ENCODE results near the gene ARHGAP23.
"Not testable (repeated sequence)": the region's sequence is repeated elsewhere in the genome, so short reads cannot be mapped to it uniquely, and the experiment has no call there.

Gene ARHGAP23

DNA sequence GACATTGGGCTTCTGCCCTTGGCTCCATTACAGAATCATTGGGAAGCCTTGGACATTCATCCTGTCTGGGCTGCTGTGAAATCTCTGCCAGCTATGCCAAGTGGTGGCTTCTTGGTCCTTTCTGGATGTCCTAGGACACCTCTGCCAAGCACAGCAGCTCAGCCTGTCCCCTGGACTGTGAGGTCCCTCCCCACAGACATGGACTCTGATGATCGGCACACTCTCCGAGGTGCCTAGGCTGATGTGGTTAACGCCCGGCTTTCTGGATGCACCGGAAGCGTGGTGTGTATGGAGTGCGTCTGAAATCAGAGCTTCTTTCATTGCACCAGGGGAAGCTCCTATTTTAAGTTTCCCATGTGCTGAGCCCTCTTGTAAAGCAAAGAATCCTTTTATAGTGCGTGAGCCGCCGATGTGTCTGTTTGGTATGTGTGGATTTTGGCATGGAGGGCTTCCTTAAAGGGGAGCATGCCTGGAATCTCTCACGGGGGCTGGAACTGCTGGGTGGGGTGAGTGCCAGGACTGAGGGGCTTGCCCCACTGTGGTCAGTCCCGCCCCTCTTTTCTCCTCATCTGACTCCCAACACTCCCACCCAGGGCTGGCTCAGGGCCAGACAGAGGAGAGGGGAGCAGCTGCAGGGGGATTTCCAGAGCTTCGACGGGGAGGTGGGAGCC lies 7.0 kb upstream of the ARHGAP23 start:
- peak; percentile 89 for DNase-seq

DNA sequence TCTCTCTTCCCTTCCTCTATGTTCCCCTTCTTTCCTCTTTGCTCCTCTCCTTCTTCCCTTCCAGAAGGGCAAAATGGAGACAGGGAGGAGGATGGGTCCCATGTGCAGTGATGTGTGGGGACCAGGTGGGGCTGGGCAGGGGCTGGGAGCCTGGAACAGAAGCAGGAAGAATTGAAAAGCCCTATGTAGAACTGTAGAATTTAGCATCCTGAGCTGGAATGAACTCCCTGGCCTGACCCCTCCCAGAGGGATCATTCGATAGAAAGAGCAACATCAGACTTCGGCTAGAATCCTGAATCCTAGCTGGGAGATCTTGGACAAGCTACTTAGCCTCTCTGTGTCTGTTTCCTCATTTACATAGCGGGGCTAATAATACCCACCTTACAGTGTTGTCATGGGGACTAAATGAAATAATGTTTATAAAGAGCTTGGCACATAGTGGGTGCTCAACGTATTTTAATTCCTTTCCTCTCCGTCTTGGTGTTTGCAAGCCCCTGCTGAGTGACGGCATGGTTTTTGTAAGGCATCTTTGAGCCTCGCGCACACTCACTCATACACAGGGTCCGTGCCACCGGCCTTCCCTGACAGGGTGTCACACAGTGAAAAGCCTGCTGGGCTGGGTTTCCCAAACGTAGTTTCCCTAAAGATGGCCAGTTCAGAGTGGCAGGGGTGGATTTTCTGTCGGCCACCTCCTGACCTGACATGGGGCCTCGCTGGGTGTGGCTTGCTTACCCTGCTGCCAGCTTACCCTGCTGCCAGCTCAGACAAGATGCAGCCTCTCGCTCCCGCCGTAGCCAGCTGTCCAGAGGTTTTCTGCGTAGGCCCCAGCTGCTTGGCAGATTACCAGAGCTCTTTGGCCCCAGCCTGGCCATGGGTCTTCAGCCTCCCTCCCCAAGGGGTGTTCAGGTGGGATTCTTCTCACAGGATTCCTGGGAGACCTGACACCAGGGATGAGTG lies 6.1 kb upstream of the ARHGAP23 start:
- DNase-seq: no peak

DNA sequence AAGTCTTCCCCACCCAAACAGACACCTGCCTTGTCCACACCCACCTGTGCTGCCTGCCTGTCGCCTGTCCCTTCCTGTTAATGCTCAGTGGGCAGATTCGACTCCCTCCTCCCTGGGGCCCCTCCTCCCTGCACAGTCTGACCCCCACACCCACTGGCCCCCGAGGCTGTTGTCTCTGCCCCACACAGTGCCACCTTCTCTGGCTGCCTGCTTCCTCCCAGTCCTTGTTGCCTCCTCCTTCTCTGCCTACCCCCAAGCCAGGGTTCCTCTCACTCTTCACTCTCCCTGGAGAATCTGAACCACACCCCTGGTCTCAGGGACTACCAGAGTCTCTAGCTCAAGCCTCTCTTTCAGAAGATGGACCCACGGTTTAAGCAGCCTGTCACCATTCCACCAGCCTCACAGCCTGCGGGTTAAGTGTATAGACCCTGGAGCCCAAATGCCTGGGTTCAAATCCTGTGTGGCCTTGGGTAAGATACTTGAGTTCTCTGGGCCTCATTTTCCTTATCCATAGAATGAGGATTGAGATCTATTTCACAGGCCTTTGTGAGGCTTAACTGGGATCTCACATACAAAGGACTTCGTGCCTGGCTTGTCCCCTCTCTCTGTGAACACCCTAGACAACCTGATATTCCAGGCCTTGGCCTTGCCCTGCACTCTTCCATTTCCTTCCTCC lies 3.8 kb upstream of the ARHGAP23 start:
- DNase-seq: no peak

DNA sequence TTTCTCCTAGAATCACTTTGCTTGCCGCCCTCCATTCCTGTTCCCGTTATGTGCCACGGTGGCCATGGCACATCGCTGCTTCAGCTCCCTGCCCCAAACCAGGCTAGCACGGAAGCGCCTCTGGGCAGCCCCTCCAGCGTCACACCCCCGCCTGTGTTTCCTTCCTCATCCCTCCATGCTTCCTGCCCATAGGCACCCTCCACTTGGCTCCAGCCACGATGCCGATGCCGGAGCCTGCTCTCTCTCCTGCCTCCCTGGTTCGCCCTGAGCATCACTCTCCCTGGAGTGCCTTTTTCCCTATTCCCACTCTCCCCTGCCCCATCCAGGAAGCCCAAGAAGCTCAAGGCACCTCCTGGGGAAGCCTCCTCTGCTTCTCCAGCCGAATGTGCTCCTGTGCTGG lies 3.2 kb upstream of the ARHGAP23 start:
- DNase-seq: no peak

DNA sequence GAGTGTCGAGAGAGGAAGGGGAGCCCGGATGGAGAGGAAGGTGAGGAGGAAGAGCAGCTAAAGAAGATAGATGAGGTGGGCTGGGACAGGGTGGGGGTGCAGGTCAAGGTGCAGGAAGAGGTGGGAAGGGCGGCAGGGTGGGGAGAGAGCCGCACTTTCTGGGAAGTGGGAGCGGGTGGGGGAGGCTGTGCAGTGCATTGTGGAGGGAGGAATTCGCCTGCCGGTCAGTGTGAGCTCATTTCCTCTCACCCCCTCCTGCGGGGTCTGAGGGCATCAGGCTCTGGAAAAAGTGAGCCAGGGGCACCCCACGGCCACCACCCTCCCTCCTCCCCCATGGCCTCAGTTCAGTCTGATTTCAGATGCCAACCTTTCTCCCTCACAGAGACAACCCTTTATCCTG lies 2.5 kb upstream of the ARHGAP23 start:
- no peak for DNase-seq

DNA sequence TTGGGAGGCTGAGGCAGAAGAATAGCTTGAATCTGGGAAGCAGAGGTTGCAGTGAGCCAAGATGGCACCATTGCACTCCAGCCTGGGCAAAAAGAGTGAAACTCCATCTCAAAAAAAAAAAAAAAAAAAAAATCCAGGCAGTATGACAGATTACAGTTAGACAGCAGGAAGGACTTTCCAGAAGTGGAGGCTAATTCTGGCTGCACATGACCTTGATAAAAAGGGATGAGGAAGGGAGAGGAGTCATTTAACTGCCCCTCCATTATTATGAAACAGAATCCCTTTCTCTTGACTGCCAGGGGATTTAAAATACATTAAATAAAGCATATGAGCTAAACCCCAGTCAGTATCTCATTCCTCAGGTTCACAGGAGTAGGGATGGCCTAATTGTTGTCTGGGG lies 1.8 kb upstream of the ARHGAP23 start:
- DNase-seq: no peak

DNA sequence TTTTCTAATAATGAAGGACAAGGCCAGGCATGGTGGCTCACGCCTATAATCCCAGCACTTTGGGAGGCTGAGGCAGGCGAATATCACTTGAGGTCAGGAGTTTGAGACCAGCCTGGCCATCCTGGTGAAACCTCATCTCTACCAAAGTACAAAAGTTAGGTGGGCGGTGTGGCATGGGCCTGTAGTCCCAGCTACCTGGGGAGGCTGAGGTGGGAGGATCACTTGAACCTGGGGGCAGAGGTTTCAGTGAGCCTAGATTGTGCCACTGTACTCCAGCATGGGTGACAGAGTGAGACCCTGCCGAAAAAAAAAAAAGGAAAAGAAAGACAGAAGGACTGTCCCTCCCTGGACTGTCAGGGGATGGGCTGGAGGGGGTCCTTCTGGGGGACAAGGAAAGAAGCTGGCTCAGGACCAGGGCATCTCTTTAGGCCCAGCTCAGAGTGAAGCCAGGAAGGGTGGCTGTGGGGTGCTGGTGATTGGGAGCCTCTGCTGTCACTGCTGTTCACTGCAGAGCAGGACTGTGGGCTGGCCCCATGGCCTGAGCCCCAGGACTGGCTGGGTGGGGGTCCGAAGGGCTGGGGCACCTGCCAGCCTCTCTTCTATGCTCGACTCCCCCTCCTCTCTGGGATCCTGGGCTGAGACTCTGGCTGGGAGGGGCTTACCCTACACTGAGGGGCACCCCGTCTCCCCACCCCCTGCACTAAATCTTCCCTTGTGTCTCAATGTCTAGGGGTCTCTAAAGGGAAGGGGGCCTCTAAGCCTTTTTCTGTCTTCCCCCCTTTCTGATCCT lies 909 bp upstream of the ARHGAP23 start:
- DNase-seq: no peak

DNA sequence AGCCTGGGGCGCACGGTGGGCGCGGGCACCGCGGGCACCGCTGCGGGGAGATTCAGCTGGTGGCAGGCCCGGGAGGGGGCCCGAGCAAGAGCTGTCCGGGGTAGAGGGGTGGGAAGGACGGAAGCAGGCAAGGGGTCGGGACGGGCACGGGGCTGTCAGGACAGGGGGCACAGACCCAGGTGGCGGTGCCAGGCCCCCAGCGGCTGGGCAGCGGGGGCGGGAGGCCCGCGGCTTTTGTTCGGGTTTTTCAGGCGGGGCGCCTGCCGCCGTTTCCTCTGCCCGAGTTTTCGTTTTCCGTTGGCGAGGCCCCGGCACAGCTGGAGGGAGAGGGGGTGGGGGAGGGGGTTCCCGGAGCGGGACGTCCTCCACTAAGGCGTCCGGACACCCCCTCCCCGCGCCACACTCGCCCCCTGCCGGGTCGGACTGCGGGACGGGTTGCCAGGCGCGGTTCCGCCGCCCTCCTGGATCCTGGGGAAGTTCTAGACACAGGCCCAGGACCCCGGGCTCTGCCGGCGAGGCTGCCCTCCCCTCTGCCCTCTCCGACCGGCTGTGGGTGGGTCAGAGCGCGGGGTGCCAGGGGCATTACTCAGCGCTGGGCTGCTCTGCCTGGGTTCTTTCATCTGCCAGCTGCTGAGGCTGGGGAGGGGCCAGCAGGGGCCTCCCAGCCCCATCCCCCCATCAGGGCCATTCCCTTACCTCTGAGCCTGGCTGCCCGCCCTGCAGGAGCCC lies 543 bp downstream of the ARHGAP23 start:
- DNase-seq: peak; percentile 62

DNA sequence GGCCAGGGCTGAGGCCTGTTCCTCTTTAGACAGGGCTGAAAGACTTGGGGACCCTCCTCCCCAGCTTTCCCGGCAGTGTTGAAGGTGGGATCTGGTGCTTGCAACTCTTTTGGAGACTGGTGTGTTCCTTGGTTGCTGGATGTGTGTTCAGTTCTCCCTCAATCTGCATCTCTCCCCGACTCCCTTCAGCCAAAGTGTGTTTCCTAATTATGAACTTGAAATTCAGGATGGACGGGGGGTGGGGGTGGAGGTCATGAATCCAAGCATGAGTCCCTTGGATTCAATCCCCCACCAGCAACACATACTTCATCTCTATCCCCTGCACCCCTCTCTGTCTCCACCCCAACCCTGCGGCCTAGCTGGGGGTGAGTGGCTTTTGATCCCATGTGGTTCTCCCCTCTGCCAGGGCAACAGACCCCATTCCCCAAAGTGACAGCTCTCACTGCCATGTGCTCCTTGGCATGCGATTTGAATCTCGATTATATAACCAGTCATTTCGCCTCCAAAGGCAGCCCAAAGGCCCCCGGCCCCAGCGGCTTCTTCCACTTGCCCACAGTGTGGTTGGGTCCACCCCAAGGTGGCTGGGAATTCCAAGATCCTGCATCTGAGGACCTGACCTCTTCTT lies 1.3 kb downstream of the ARHGAP23 start:
- no peak for DNase-seq

DNA sequence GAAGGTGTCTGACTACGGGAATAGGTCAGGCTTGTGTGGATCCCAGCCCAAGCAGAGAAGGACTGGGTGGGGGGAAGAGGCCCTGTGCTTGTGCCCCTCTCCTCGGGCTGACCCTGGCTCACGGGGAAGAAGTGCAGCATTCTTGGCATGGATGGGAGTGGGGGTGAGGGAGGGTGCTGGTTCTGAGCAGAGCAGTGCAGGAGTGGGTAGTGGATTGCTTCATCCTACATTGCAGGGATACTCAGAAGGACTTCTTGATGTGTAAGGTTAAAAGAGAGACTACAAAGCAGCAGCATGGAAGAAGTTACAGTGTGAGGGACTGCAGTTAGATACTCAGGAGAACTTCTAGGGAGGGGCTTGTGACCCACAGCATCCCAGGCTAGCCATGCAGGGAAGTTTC lies 2.1 kb downstream of the ARHGAP23 start:
- no peak for DNase-seq

DNA sequence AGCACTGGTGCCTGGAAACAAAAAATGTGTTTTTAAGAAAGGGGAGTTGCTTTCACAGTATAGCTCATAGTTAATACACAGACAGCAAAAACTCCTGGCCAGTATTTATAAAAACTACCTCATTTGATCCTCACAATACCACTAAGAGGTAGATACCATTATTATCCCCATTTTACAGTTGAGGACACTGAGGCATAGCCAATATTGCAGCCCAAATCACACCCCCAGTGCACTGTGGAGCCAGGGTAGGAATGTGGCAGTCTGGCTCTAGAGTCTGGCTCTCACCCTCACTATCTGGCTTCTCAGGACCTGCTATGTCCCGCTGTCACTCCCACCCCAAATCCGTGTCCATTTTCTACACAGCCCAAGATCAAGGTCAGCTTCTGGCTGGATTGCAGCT lies 2.6 kb downstream of the ARHGAP23 start:
- no peak for DNase-seq

DNA sequence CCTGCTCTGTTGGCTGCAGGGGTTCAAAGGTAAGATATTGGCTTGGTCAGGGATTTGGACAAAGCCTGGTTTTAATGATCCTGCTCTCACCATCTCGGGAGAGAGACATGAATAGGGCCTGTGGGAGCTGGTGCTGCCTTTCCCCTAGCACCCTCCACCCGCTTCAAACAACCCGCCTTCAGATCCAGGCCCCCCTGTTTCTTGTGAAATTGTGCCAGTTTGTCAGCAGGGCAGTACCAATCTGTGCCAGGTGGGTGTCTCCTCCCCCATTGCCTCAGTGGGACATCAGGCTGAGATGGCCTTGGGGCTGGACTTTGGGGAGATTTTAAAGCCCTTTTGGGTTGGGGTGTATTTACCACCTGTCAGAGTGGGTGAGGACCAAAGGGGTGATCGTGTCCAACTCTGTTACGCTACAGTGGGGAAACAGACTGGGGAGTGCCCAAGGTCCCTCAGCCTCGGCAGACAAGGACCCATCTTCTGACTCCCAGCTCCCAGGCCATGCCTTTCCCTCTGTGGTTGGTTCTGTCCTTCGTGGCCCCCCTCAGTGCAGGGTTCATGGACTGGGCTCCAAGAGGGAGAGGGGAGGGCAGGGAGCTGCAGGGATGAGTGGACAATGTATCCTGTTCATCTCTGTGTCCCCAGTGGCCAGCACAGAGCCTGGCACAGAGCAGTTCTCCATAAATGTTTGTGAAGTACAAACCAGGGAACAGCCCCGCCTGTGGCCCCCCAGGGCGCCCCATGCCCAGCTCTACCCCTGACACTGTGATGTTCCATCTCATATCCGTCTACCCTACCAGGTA lies 3.3 kb downstream of the ARHGAP23 start:
- no peak for DNase-seq

DNA sequence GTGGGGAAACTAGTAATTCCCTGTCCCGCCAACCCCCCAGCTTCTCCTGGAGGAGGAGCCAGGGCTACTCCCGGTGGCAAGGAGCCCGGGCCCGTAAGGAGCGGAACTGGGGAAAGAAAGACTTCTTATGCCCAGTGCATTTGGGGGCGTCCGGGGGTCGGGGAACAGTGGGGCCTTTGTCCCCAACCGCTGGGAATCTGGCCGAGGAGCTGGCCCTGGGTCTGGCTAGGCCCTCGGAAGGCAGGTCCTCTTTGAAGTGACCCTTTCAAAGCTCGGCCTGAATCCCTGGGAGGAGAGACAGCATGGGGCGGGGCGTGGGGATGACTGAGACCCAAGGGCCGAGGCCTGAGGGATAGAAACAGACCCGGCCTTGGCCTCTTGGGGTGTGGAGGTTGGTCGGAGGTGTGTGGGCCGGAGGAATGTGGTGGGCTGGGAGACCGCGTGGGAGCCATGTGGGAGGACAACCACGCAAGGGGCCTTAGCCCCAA lies 6.0 kb downstream of the ARHGAP23 start:
- no peak for DNase-seq

DNA sequence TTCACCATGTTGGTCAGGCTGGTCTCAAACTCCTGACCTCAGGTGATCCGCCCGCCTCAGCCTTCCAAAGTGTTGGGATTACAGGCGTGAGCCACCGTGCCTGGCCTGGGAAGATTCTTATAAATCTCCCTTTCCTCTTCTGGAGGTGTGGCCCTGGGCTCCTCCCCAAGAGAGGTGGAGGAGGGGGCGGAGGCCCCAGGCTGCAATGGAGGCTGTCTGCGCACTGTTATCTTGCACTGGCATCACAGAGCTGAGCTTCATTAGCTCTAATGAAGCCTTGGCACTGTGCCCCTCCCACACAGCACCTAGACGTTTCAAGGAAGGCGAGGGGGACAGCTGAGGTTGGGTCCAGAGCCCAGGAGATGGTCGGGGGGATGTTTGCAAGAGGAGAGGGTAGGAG lies 7.5 kb downstream of the ARHGAP23 start:
- no peak for DNase-seq

DNA sequence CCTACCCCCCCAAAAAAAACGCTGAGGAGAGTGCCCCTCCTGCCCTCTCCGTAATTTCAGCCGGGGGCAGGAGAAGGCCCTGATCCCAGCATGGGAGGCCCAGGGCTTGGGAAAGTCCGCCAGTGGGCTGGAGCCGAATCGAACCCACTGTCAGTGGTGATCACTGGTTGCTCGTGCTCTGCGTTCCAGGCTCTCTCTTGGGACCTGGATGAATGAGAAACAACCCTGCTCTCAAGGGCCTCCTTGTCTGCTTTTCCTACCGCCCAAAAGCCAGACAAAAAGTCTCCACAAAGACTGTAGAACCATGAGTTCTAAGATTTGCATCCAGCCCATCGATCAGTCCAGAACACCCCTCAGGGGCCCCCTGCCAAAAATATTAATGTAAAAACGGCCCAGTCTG lies 8.1 kb downstream of the ARHGAP23 start:
- DNase-seq: no peak

DNA sequence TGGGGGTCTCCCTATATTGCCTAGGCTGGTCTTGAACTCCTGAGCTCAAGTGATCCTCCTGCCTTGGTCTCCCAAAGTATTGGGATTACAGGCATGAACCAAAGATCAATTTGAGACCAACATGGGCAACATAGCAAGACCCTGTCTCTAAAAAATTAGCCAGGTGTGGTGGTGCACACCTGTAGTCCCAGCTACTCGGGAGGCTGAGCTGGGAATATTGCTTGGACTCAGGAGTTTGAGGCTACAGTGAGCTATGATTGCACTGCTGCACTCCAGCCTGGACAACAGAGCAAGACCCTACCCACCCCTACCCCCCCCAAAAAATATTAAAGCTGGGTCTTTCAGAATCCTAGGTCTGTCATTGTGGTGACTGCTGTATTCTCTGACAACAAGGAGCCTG lies 9.0 kb downstream of the ARHGAP23 start:
- DNase-seq: not testable (repeated sequence)

DNA sequence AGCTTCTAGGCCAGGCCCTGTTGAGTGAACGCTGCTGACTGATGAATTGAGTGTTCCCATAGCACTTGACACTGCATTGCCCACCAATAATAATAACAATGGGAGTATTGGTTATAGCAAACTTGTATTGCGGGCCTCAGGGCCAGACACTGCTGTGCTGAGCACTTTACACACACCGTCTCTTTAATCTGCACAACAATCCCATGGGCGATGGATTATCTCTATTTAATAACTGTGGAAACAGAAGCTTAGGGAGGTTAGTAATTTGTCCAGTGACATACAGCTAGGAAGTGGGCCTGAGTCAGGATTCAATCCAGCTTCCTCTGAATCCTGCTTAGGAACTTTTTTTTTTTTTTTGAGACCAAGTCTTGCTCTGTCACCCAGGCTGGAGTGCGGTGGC lies 11.2 kb downstream of the ARHGAP23 start:
- DNase-seq: no peak

DNA sequence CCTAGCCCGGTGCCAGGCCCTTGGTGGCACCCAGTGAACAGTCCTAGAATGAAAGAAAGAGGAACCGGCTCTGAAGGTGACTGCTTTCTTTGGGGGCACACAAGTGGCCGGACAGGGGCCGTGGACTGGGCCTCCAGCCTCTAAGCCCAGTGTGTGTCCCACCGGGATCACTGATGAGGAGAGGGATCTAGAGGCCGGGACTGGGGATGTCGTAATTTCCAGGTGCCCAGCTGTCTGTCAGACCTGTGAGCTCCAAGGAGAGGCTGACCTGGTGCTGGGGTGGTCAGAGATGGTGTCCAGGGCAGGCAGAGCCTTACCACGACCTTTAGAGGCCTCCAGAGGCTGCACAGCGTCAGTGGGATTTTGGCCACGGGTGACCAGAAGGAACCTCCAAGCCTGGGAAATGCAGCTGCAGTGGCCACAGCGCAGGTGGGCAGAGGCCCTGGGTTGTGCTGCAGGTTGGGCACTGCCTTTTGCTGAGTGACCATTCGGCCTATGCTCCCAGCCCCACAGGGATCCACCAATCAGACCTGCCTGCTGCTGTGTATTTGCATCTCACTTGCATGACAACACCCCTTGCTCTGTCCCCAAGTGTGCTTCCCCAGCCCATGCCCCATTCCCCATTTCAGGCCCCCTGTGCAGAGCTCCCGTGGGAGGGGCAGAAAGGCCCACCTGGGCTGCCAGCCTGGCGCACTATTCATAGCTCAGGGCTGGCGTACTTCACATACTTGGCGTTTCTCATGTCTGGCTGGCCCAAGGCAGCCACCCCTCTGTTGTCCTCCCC lies 12.5 kb downstream of the ARHGAP23 start:
- peak; percentile 12 for DNase-seq

DNA sequence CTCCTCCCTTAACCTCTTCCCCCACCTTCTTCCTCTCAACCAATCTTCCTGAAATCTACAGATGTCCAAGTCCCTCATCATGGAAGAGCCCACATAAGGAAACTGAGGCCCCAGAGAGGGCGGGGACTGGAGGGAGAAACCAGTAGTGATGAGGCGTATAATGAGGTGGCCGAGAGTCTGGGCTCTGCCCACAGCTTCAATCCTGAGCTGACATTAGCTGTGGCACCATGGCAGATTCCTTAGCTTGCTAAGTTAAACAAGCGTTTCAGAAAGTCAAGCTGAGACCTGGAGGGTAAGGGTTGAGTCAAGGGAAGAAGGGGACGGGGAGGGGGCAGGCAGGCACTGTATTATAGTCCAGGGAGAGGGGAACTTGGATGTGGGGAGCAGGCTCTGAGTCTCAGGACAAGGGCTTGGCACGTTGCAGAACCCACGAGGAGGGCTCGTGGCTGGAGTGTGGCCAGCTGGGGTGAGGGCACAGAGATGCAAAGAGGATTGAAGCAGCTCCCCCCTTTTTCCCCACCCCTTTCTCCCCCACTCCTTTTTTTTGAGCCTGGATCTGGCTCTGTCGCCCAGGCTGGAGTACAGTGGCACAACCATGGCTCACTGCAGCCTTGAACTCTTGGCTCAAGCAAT lies 13.3 kb downstream of the ARHGAP23 start:
- no peak for DNase-seq
